ENCODE data around the gene STK11IP. TPM values are rescaled to one million over a fixed set of nuclear protein-coding genes. Genes with fewer than 3 reads are reported as not detected.

STK11IP gene
- total RNA-seq, 1 experiment from 2014 or later, result 29.3 TPM

DNA sequence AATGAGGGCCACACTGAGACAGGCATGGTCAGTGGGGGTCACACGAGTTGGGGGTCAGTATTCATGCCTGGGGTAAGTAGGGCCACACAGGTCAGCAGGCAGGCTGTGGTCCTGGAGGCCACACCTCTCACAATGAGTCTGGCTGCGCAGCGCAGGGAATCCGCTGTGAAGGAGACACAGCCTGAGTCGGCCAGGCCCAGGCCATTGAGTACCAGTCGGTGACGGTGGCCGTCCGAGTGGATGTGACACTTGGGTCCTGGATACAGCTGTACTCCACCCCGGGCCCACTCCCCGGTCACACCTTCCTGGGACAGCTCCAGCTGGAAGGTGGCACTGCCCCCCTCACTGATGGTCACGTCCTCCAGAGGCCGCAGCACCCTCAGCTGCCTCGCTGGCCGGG lies 43.3 kb upstream of the STK11IP start:
- no peak for DNase-seq
- intact Hi-C loops (cut with micrococcal nuclease; ENCODE audit: unreplicated experiment), result no loop called here
- no TSS peak for BruUV-seq (replicated peaks)
- H3K4me1 Mint-ChIP-seq (ENCODE audit: low read depth, unreplicated experiment), result no peaks in the 10 kb centered on the region
- no peak overlapping the region for H3K27ac Mint-ChIP-seq (ENCODE audit: unreplicated experiment)
- no peaks in the 10 kb centered on the region for H3K9me3 Mint-ChIP-seq (ENCODE audit: low read depth, unreplicated experiment)
- no peaks in the 10 kb centered on the region for H3K27me3 Mint-ChIP-seq (ENCODE audit: unreplicated experiment)
- CTCF ChIA-PET, result no interaction called here
- H3K36me3 Mint-ChIP-seq (ENCODE audit: insufficient read depth, unreplicated experiment), result peaks cover 27% of the 10 kb centered on the region
- no peak overlapping the region for H3K4me3 Mint-ChIP-seq (ENCODE audit: low read depth, unreplicated experiment)
- TF ChIP-seq, protein P1, sequence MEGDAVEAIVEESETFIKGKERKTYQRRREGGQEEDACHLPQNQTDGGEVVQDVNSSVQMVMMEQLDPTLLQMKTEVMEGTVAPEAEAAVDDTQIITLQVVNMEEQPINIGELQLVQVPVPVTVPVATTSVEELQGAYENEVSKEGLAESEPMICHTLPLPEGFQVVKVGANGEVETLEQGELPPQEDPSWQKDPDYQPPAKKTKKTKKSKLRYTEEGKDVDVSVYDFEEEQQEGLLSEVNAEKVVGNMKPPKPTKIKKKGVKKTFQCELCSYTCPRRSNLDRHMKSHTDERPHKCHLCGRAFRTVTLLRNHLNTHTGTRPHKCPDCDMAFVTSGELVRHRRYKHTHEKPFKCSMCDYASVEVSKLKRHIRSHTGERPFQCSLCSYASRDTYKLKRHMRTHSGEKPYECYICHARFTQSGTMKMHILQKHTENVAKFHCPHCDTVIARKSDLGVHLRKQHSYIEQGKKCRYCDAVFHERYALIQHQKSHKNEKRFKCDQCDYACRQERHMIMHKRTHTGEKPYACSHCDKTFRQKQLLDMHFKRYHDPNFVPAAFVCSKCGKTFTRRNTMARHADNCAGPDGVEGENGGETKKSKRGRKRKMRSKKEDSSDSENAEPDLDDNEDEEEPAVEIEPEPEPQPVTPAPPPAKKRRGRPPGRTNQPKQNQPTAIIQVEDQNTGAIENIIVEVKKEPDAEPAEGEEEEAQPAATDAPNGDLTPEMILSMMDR (IDR thresholded peaks at IDR 0.05; ENCODE audit: unreplicated experiment), result no peak

DNA sequence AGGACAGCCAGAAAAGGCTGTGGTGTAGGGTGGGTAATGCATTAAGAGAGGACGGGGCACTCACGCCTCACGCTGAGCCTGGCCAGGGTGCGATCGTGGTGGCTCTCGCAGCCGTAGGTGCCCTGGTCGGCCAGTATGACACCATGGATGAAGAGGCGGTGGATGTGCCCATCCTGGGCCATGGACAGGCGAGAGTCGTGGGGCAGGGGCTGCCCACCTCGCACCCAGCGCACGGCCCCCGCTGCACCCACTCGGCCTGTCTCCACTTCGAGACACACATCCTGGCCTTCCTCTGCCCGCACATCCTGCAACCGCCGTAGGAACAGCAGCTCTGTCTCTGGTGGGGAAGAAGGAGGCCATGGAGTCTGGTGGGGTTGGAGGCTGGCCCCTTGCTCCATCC lies 41.7 kb upstream of the STK11IP start:
- TF ChIP-seq, protein P1 (IDR thresholded peaks at IDR 0.05; ENCODE audit: unreplicated experiment), result no peak
- CTCF ChIA-PET, result no interaction called here
- Mint-ChIP-seq H3K9me3 (ENCODE audit: low read depth, unreplicated experiment) (no peaks in the 10 kb centered on the region), H3K4me3 (ENCODE audit: low read depth, unreplicated experiment) (no peak overlapping the region), H3K4me1 (ENCODE audit: low read depth, unreplicated experiment) (no peaks in the 10 kb centered on the region), H3K27me3 (ENCODE audit: unreplicated experiment) (no peaks in the 10 kb centered on the region), H3K27ac (ENCODE audit: unreplicated experiment) (no peak overlapping the region), H3K36me3 (ENCODE audit: insufficient read depth, unreplicated experiment) (peaks cover 27% of the 10 kb centered on the region)
- no TSS peak for BruUV-seq (replicated peaks)
- no peak for DNase-seq
- intact Hi-C loops (cut with micrococcal nuclease; ENCODE audit: unreplicated experiment), result no loop called here

DNA sequence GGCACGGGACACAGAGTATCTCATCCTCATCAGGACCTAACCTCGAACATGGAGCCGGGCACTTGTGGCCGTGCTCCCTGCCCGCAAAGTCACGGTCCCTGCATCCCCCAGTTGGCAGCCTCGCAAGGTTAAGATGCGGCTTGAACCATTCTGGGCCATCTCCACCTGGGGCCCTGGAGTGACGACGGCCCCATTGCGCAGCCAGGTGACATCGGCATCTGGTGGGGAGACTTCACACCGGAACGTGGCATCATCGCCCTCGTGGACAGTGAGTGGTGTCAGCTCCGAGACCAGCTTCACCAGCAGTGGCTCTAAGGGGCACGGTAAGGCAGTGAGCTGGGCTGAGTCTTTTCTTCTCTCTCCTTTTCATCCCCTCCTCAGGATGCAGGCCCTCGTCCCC lies 41.2 kb upstream of the STK11IP start:
- Mint-ChIP-seq H3K4me3 (ENCODE audit: low read depth, unreplicated experiment) (no peak overlapping the region), H3K4me1 (ENCODE audit: low read depth, unreplicated experiment) (no peaks in the 10 kb centered on the region), H3K36me3 (ENCODE audit: insufficient read depth, unreplicated experiment) (peaks cover 25% of the 10 kb centered on the region), H3K9me3 (ENCODE audit: low read depth, unreplicated experiment) (no peaks in the 10 kb centered on the region), H3K27ac (ENCODE audit: unreplicated experiment) (no peak overlapping the region), H3K27me3 (ENCODE audit: unreplicated experiment) (no peaks in the 10 kb centered on the region)
- TF ChIP-seq, protein P1 (IDR thresholded peaks at IDR 0.05; ENCODE audit: unreplicated experiment), result no peak
- intact Hi-C loops (cut with micrococcal nuclease; ENCODE audit: unreplicated experiment), result no loop called here
- BruUV-seq (replicated peaks), result no TSS peak
- no peak for DNase-seq
- CTCF ChIA-PET, result no interaction called here

DNA sequence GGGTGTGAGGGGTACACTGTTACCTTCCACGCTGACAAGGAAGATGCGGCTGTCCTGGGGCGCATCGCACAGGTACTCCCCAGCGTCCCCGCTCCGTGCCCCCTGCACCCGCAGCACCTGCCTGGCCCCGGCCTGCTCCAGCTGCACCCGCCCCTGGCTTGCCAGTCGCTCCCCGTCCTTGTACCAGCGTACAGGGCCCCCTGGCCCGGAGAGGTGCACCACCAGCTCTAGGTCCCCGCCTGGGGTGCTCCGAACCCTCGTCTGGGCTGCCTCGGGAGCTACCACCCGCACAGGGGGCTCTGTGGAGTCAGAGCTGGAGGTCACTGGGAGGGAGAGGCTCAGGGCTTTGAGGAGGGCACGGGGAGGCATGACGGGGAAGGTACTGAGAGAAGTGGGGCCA lies 40.3 kb upstream of the STK11IP start:
- H3K9me3 Mint-ChIP-seq (ENCODE audit: low read depth, unreplicated experiment), result no peaks in the 10 kb centered on the region
- H3K4me1 Mint-ChIP-seq (ENCODE audit: low read depth, unreplicated experiment), result no peaks in the 10 kb centered on the region
- BruUV-seq (replicated peaks), result no TSS peak
- CTCF ChIA-PET, result no interaction called here
- DNase-seq, result no peak
- H3K4me3 Mint-ChIP-seq (ENCODE audit: low read depth, unreplicated experiment), result no peak overlapping the region
- peaks cover 16% of the 10 kb centered on the region for H3K36me3 Mint-ChIP-seq (ENCODE audit: insufficient read depth, unreplicated experiment)
- H3K27ac Mint-ChIP-seq (ENCODE audit: unreplicated experiment), result no peak overlapping the region
- no peaks in the 10 kb centered on the region for H3K27me3 Mint-ChIP-seq (ENCODE audit: unreplicated experiment)
- intact Hi-C loops (cut with micrococcal nuclease; ENCODE audit: unreplicated experiment), result no loop called here
- TF ChIP-seq, protein P1 (IDR thresholded peaks at IDR 0.05; ENCODE audit: unreplicated experiment), result no peak
